OCI-LY7 (cell line): Measurements from ENCODE around the gene NAALADL2. TPM values are rescaled to one million over a fixed set of nuclear protein-coding genes. Genes with fewer than 3 reads are reported as not detected.

Experiments
- BruUV-seq: library from RNA; stranded (reverse); fragments of 400-500 nt; replicated peaks from 2 replicates; lab custom pipeline; 2021; lab: Mats Ljungman, UMichigan
- CTCF ChIA-PET: fragments of 300-600 bp; sonication (Branson Sonifier 250); formaldehyde crosslinking; loops from one replicate; lab custom pipeline; 2022; ENCODE audit warnings: antibody characterized with exemption; ENCODE audit not compliant: unreplicated experiment; lab: Charles Lee
- POLR2A ChIA-PET: fragments of 300-600 bp; sonication (Branson Sonifier 250); formaldehyde crosslinking; loops from one replicate; lab custom pipeline; 2022; ENCODE audit warnings: antibody characterized with exemption; lab: Charles Lee
- DNase-seq: peaks from one replicate; pipeline ENCODE4 v3.0.0-alpha.2; 2015; ENCODE audit warnings: low spot score
- H2AFZ ChIP-seq: fragments of 200-600 bp; sonication (generic), shearing (Covaris generic); 2 replicates; pipeline ENCODE4 v1.6.1; 2014; ENCODE audit warnings: mild to moderate bottlenecking, antibody characterized with exemption, low read length, moderate library complexity
- H3K27ac ChIP-seq: fragments of 200-600 bp; sonication (generic); 2 replicates; pipeline ENCODE4 v1.5.1; 2014; ENCODE audit warnings: mixed run types, low read depth, mild to moderate bottlenecking, moderate library complexity, low read length, inconsistent platforms; ENCODE audit not compliant: poor library complexity, severe bottlenecking
- H3K36me3 ChIP-seq: fragments of 200-600 bp; sonication (generic); 2 replicates; pipeline ENCODE4 v1.6.1; 2014; ENCODE audit warnings: mild to moderate bottlenecking, antibody characterized with exemption, low read length, moderate library complexity, mixed read lengths; ENCODE audit not compliant: insufficient read depth
- H3K4me1 ChIP-seq: fragments of 200-600 bp; sonication (generic); 2 replicates; pipeline ENCODE4 v1.5.1; 2014; ENCODE audit warnings: mild to moderate bottlenecking, low read length; ENCODE audit not compliant: insufficient read depth, poor library complexity, severe bottlenecking
- H3K4me2 ChIP-seq: fragments of 200-600 bp; sonication (generic); 2 replicates; pipeline ENCODE4 v1.6.1; 2014; ENCODE audit warnings: mild to moderate bottlenecking, low read length
- H3K4me3 ChIP-seq: fragments of 200-600 bp; sonication (generic); 2 replicates; pipeline ENCODE4 v1.5.1; 2014; ENCODE audit warnings: mild to moderate bottlenecking, low read depth, low read length; ENCODE audit not compliant: poor library complexity, severe bottlenecking
- H3K79me2 ChIP-seq: fragments of 200-600 bp; sonication (generic); 2 replicates; pipeline ENCODE4 v1.6.1; 2016; ENCODE audit warnings: low read depth, mild to moderate bottlenecking, low read length, moderate library complexity, mixed read lengths; ENCODE audit not compliant: insufficient read depth
- H3K9me2 ChIP-seq: fragments of 200-600 bp; sonication (generic); 2 replicates; pipeline ENCODE4 v1.6.1; 2016; ENCODE audit warnings: mild to moderate bottlenecking, low read length, mixed read lengths; ENCODE audit not compliant: insufficient read depth
- H3K9me3 ChIP-seq: fragments of 200-600 bp; sonication (generic); 2 replicates; pipeline ENCODE4 v1.6.1; 2014; ENCODE audit warnings: mild to moderate bottlenecking, mixed run types, low read length, mixed read lengths
- H4K20me1 ChIP-seq: fragments of 200-600 bp; sonication (generic); 2 replicates; pipeline ENCODE4 v1.6.1; 2014; ENCODE audit warnings: mild to moderate bottlenecking, antibody characterized with exemption, low read length, moderate library complexity, mixed read lengths; ENCODE audit not compliant: insufficient read depth
- EZH2phosphoT487 ChIP-seq: fragments of 200-600 bp; sonication (generic); IDR thresholded peaks from 2 replicates; pipeline ENCODE4 v1.6.1; 2018; ENCODE audit warnings: low read depth, borderline replicate concordance, mild to moderate bottlenecking, mixed run types, antibody characterized with exemption, low read length, moderate library complexity, mixed read lengths
- intact Hi-C: fragments of 100-400 bp; cut with micrococcal nuclease; formaldehyde crosslinking; loops from one replicate; pipeline ENCODE4 v1.10.0; 2022; ENCODE audit not compliant: unreplicated experiment
- total RNA-seq, 2 experiments: library from RNA; depleted of rRNA in 1 of 2; stranded (reverse); fragments of >200 nt in 1 of 2; shearing (Covaris generic) in 1 of 2; gene quantifications; 2 replicates each; pipeline ENCODE4 v1.2.3, GENCODE V29; 2014 to 2022
- TF ChIP-seq, protein P1 (sequence below): fragments of 200-600 bp; sonication (generic); conservative IDR thresholded peaks from 2 replicates; pipeline ENCODE4 v1.5.1; 2014; ENCODE audit warnings: mild to moderate bottlenecking, antibody characterized with exemption, low read length, moderate library complexity, mixed read lengths

Gene NAALADL2
- total RNA-seq, 2 experiments from 2014 or later, result 0.25 to 0.70 TPM

DNA sequence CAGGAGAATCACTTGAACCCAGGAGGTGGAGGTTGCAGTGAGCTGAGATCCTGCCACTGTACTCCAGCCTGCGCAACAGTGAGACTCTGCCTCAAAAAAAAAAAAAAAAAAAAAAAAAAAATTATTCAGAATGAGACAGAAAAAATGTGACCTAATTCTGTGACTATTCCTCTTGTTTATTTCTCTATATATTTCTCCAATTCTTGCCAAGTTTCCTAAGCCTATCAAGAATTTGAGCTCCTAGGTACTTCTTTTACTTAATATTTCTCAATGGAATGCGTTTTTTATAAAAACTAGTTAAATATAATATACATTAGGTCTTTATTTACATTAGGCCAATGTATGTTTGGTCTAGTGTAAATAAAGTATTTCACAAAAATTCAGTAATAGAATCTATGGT lies 86.8 kb downstream of the NAALADL2 start:
- Histone ChIP-seq H3K79me2 (no peaks in the 10 kb centered on the region), H3K4me3 (no peak overlapping the region), H3K36me3 (no peaks in the 10 kb centered on the region), H4K20me1 (no peaks in the 10 kb centered on the region), H3K4me1 (no peaks in the 10 kb centered on the region), H3K9me2 (no peaks in the 10 kb centered on the region), H3K9me3 (no peaks in the 10 kb centered on the region), H3K27ac (no peak overlapping the region), H3K4me2 (no peak overlapping the region), H2AFZ (no peak overlapping the region)
- intact Hi-C loops, result no loop called here
- DNase-seq, result no peak
- BruUV-seq, result no TSS peak
- CTCF ChIA-PET, result no interaction called here
- TF ChIP-seq EZH2phosphoT487, result no peak
- TF ChIP-seq, protein P1, sequence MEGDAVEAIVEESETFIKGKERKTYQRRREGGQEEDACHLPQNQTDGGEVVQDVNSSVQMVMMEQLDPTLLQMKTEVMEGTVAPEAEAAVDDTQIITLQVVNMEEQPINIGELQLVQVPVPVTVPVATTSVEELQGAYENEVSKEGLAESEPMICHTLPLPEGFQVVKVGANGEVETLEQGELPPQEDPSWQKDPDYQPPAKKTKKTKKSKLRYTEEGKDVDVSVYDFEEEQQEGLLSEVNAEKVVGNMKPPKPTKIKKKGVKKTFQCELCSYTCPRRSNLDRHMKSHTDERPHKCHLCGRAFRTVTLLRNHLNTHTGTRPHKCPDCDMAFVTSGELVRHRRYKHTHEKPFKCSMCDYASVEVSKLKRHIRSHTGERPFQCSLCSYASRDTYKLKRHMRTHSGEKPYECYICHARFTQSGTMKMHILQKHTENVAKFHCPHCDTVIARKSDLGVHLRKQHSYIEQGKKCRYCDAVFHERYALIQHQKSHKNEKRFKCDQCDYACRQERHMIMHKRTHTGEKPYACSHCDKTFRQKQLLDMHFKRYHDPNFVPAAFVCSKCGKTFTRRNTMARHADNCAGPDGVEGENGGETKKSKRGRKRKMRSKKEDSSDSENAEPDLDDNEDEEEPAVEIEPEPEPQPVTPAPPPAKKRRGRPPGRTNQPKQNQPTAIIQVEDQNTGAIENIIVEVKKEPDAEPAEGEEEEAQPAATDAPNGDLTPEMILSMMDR, result no peak
- POLR2A ChIA-PET, result interaction anchor here (0.6 kb wide), 1 partner anchor 24 kb away, joined by 5 read pairs; no protein-coding TSS in a partner anchor

DNA sequence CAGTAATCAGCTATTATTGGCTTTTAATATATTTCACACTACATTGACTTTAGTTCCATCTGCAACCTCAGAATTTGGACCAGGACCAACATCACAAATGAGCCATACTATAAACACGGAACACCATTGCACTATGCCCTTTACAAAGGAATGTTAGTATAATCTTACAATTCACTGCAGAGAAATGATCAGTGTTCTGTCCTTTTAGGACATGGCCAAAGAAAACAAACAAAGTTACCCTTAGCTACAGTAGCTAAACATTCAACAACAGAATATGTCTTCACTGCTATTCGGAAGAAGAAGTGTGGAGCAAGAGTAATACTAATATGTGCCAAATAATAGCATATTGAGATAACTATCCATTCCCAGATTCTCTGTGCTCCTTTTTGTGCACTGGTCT lies 90.4 kb downstream of the NAALADL2 start:
- BruUV-seq, result no TSS peak
- H3K9me2 ChIP-seq, result no peaks in the 10 kb centered on the region
- no peak overlapping the region for H2AFZ ChIP-seq
- H3K4me2 ChIP-seq, result no peak overlapping the region
- H3K36me3 ChIP-seq, result no peaks in the 10 kb centered on the region
- H4K20me1 ChIP-seq, result no peaks in the 10 kb centered on the region
- DNase-seq, result no peak
- intact Hi-C loops, result no loop called here
- H3K4me3 ChIP-seq, result no peak overlapping the region
- ChIA-PET CTCF (no interaction called here), POLR2A (no interaction called here)
- no peaks in the 10 kb centered on the region for H3K9me3 ChIP-seq
- no peaks in the 10 kb centered on the region for H3K79me2 ChIP-seq
- no peaks in the 10 kb centered on the region for H3K4me1 ChIP-seq
- H3K27ac ChIP-seq, result no peak overlapping the region
- TF ChIP-seq EZH2phosphoT487, result no peak
- TF ChIP-seq, protein P1, result no peak

DNA sequence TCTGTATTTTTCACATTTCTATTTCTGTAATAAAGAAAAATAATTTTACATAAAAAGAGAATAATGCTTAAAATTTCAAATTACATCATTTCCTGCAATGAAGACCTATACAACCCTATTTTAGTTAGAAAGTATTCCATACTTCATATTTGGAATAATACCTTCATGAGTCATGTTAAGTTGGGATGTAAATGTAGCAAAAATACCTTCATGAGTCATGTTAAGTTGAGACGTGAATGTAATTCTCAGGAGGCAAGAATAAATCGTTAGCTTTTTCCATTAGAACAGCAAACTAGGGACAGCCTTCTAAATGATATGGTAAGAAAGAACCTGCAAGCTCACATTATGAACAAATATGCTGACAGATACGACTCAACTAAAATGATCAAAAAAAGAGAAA lies 91.9 kb downstream of the NAALADL2 start:
- Histone ChIP-seq H3K9me2 (no peaks in the 10 kb centered on the region), H3K4me3 (no peak overlapping the region), H2AFZ (no peak overlapping the region), H3K36me3 (no peaks in the 10 kb centered on the region), H3K79me2 (no peaks in the 10 kb centered on the region), H3K27ac (no peak overlapping the region), H3K4me1 (no peaks in the 10 kb centered on the region), H3K9me3 (no peaks in the 10 kb centered on the region), H3K4me2 (no peak overlapping the region), H4K20me1 (no peaks in the 10 kb centered on the region)
- no TSS peak for BruUV-seq
- intact Hi-C loops, result no loop called here
- TF ChIP-seq, protein P1, result no peak
- no peak for TF ChIP-seq EZH2phosphoT487
- ChIA-PET CTCF (no interaction called here), POLR2A (interaction anchor here (0.7 kb wide), 1 partner anchor 302 kb away, joined by 3 read pairs; no protein-coding TSS in a partner anchor)
- no peak for DNase-seq
